ENCODE results near the gene MPV17.
"Not testable (repeated sequence)": the region's sequence is repeated elsewhere in the genome, so short reads cannot be mapped to it uniquely, and the experiment has no call there.

MPV17 gene, protein sequence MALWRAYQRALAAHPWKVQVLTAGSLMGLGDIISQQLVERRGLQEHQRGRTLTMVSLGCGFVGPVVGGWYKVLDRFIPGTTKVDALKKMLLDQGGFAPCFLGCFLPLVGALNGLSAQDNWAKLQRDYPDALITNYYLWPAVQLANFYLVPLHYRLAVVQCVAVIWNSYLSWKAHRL

DNA sequence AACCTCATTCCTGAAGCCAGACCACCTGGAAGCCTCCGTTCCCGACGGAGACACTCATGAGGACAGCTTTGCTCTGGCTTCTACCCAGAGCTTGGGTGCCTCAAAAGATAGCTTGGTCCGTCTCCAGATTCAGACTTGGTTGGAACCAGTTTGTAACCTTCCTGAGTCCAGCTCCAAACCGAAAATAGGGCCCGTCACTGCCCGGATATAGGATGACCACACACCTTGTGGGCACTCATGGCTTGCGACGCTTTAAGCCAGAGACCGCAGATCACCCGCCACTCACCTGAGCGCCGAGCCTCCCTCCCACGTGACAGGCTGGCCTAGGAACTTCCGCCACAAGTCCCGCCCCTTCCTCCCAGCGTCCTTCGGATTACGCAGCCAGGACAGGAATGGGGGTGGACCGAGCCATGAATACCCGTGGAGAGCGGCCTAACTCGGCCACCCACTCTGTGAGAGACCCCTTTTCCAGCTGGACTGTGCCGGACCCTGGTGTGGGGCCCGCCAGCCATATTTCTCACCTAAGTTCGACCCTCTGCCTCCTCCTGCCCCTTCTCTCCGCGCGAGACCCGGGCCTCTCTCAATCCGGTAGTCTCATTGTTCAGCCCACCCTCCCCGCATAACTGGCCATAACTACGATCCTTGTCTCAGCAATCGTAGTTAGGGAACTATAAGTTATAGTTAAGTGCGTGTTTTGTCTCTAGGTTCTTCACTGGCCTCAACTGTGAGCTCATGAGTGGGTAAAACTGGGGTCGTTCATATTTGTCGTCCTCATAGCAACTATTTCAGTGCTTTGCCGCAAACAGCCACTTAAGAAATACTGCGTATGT is at the start of gene MPV17:
TSS of gene MPV17 (minus strand) at position 332 of the 830 bp plus-strand sequence. CDS start 580 bp downstream, outside the sequence.
- peak; percentile 70 to 89 for DNase-seq (ENCODE audit: extremely low read depth in 1 of 2, low read depth in 1 of 2)

- no peak for DNase-seq (ENCODE audit: extremely low read depth in 1 of 2, low read depth in 1 of 2)
These were observed 48.1 kb upstream of the MPV17 start for GRCh38 chr2:27370816-27371620.

GRCh38 chr2:27370026-27370815 is 47.3 kb upstream of the MPV17 start, which contains the start of the genes EIF2B4 and SNX17:
EIF2B4 (minus strand) TSS chr2:27370338; CDS start chr2:27370314, 24 bp downstream.
SNX17 (plus strand) TSS chr2:27370616; CDS start chr2:27370744, 128 bp downstream.
- DNase-seq (ENCODE audit: extremely low read depth in 1 of 2, low read depth in 1 of 2) = peak; percentile 99

GRCh38 chr2:27369471-27370025 is 46.7 kb upstream of the MPV17 start:
- no peak for DNase-seq (ENCODE audit: extremely low read depth in 1 of 2, low read depth in 1 of 2)

GRCh38 chr2:27363933-27364332 is 41.0 kb upstream of the MPV17 start:
- DNase-seq (ENCODE audit: extremely low read depth in 1 of 2, low read depth in 1 of 2) = no peak

DNA sequence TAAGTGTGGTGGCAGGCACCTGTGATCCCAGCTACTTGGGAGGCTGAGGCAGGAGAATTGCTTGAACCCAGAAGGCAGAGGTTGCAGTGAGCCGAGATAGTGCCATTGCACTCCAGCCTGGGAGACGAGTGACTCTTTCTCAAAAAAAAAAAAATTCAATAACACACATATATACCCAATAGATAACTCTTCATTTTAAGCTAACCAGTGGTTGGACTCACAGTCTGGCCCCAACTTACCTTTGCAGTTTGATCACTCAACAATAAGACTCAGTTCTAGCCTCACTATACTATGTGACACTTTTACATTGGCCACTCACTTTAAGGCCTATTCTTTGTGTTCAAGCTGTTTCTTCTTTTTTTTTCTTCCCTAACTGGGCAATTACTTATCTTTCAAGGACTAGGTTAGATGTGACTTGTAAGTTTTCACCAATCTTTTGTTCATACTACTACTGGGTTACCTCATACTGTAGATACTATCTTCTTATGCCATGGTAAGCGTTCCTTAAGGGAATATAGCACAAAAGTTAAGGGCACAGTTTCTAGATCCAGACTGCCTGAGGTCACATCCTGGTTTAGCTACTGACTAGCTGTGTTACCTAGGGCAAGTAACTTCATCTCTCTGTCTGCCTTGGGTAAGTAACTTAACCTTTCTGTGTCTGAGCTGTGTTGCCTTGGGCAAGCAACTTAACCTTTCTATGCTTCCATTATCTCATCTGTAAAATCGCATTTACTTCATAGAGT is 40.0 kb upstream of the MPV17 start:
- no peak for DNase-seq (ENCODE audit: extremely low read depth in 1 of 2, low read depth in 1 of 2)

GRCh38 chr2:27356382-27357181 is 33.7 kb upstream of the MPV17 start, which contains the start of gene GTF3C2:
GTF3C2 (minus strand) TSS chr2:27356764; CDS start chr2:27343554, 13,210 bp downstream.
- peak; percentile 78 to 90 for DNase-seq (ENCODE audit: extremely low read depth in 1 of 2, low read depth in 1 of 2)

DNA sequence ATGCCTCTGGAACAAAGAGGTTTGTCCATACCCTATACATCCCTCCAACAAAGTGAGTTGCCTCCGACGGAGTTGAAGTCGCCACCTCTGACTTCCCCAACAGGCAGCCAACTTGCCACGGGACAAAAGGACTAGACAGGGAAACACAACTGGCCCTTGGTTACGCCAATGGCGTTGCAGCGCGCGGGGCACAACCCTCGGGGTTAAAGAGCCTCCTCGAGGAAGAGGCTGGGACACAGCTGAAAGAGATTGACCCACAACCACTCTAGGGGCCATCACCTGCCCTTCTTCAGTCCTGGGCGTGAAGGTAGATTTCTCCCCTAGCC is 33.1 kb upstream of the MPV17 start:
- peak in 1 of 2 donors; percentile 48 for DNase-seq (ENCODE audit: extremely low read depth in 1 of 2, low read depth in 1 of 2)

GRCh38 chr2:27354597-27354927 is 31.7 kb upstream of the MPV17 start:
- DNase-seq (ENCODE audit: extremely low read depth in 1 of 2, low read depth in 1 of 2) = no peak

GRCh38 chr2:27353762-27354596 is 31.1 kb upstream of the MPV17 start:
- no peak for DNase-seq (ENCODE audit: extremely low read depth in 1 of 2, low read depth in 1 of 2)

GRCh38 chr2:27353386-27353761 is 30.5 kb upstream of the MPV17 start:
- DNase-seq (ENCODE audit: extremely low read depth in 1 of 2, low read depth in 1 of 2) = not testable (repeated sequence)

- DNase-seq (ENCODE audit: extremely low read depth in 1 of 2, low read depth in 1 of 2) = no peak
These were observed 29.1 kb upstream of the MPV17 start for GRCh38 chr2:27351802-27352598.

DNA sequence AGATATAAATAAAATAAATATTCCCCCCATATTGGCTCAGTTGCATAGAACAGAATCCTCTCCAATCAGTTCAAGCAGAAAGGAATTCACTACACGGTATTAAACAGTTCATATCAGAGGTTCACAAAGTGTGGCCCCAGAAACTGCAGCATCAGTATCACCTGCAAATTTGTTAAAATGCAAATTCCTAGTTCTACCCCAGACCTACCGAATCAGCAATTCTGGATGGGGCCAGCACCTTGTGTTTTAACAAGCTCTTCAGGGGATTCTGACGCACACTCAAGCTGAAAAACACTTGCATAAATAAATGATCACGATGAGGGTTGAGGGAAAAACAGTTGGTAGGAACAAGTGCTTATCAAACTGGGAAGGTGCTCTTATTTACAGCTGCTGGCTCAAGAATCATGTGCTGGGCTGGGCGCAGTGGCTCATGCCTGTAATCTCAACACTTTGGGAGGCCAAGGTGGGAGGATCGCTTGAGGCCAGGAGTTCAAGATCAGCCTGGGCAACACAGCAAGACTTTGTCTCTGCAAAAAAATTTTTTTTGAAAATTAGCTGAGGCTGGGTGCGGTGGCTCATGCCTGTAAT is 27.3 kb upstream of the MPV17 start:
- DNase-seq (ENCODE audit: extremely low read depth in 1 of 2, low read depth in 1 of 2) = no peak

GRCh38 chr2:27347641-27348040 is 24.7 kb upstream of the MPV17 start:
- DNase-seq (ENCODE audit: extremely low read depth in 1 of 2, low read depth in 1 of 2) = no peak

DNA sequence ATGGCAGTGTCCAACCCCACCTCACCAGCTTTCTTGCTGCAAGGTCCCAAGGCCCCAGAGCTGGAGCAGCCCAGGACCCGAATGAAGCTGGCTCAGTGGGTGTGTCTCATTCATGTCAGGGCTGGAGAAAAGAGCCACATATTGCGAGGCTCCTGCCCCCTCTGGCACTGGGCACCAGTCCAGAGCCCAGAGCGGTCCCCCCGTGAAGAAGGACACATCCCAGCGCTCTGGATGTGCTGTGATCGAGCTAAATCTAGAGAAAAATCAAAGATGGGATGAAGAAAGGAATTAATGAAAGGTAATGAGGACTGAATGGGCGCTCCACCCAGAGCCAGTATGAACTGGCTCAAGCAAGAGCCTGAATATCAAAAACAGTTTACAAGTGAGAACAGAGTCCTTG is 13.3 kb upstream of the MPV17 start:
- no peak for DNase-seq (ENCODE audit: extremely low read depth in 1 of 2, low read depth in 1 of 2)

DNA sequence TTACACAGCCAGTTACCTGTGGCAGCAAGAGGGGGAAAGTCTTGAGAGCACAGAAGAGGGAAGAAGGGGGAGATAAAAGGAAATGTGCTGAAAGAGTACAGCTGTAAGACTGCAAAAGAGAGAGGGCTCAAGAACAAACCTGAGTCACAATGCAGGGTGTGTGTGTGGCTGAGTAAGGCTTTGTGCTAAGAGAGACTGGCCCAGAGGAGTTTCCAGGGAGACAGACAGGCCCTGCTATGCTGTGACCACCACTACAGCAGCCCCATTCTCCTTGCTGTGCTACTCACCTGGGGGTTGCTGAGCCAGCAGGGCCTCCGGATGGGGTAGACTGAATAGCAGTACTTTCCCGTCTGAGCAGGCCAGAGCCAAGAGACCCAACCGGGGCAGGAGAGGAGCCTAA is 12.4 kb upstream of the MPV17 start:
- no peak for DNase-seq (ENCODE audit: extremely low read depth in 1 of 2, low read depth in 1 of 2)

DNA sequence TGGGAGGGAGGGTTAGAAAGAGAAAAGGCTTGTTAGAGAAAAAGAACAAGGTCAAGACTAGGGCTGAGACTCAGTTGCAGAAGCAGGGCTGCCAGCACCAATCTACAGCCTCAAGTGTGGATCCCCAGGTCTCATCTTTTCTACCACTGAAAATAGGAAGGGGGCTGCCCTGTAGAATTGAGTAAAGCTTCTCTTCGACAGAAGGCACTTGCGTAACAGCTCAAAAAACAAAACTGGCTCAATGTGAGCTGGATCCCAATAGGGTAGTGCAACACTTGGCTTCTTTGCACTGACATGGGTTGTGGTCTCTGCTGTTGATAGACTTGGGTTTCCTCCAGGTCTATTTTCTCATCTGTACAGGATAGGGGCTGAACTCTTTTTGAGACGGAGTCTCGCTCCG is 1.8 kb upstream of the MPV17 start:
- no peak for DNase-seq (ENCODE audit: extremely low read depth in 1 of 2, low read depth in 1 of 2)

All from stimulated activated CD8-positive, alpha-beta memory T cell treated with anti-CD3 and anti-CD28 coated beads, Interleukin-7, amount 100 ng/mL, for 48 hours (primary cell).